OCI-LY7 (cell line): Measurements from ENCODE around the gene PPP2R3B.

ENCODE experiments used
- CTCF ChIP-seq: fragments of 200-600 bp; sonication (generic); conservative IDR thresholded peaks from 2 replicates; pipeline ENCODE4 v1.5.1; 2014; ENCODE audit warnings: mild to moderate bottlenecking, antibody characterized with exemption, low read length, moderate library complexity, mixed read lengths
- EZH2phosphoT487 ChIP-seq: fragments of 200-600 bp; sonication (generic); IDR thresholded peaks from 2 replicates; pipeline ENCODE4 v1.6.1; 2018; ENCODE audit warnings: low read depth, borderline replicate concordance, mild to moderate bottlenecking, mixed run types, antibody characterized with exemption, low read length, moderate library complexity, mixed read lengths

- TF ChIP-seq CTCF = no peak
- no peak for TF ChIP-seq EZH2phosphoT487
Observed at GRCh38 chrX:400258-400657, 13.6 kb upstream of the PPP2R3B start.
